GM23248 (cell line): ENCODE results near the gene PCDHGB5. TPM values are rescaled to one million over a fixed set of nuclear protein-coding genes. Genes with fewer than 3 reads are reported as not detected.

Source experiments
- DNase-seq: peaks from one replicate; pipeline ENCODE4 v3.0.0-alpha.2; 2015
- H2AFZ ChIP-seq: fragments of 200-600 bp; sonication (generic); 2 replicates; pipeline ENCODE4 v1.6.1; 2016; ENCODE audit warnings: antibody characterized with exemption
- H3F3A ChIP-seq: fragments of 200-600 bp; sonication (generic); 2 replicates; pipeline ENCODE4 v1.6.1; 2016; ENCODE audit warnings: mild to moderate bottlenecking, antibody characterized with exemption, mixed run types; ENCODE audit not compliant: insufficient read depth
- H3K27ac ChIP-seq: fragments of 200-600 bp; sonication (generic); 2 replicates; pipeline ENCODE4 v1.5.1; 2016; ENCODE audit warnings: mild to moderate bottlenecking
- H3K27me3 ChIP-seq: fragments of 200-600 bp; sonication (generic); replicated peaks from 2 replicates; pipeline ENCODE4 v1.6.1; 2016; ENCODE audit warnings: mild to moderate bottlenecking; ENCODE audit not compliant: insufficient read depth
- H3K36me3 ChIP-seq: fragments of 200-600 bp; sonication (generic); 2 replicates; pipeline ENCODE4 v1.6.1; 2016; ENCODE audit warnings: low read depth, mild to moderate bottlenecking
- H3K4me1 ChIP-seq: fragments of 200-600 bp; sonication (generic); 2 replicates; pipeline ENCODE4 v1.6.1; 2016; ENCODE audit warnings: mild to moderate bottlenecking; ENCODE audit not compliant: insufficient read depth
- H3K4me2 ChIP-seq: fragments of 200-600 bp; sonication (generic); one replicate; pipeline ENCODE4 v1.6.1; 2016; ENCODE audit warnings: mild to moderate bottlenecking; ENCODE audit not compliant: unreplicated experiment
- H3K4me3 ChIP-seq: fragments of 200-600 bp; sonication (generic); 2 replicates; pipeline ENCODE4 v1.5.1; 2016; ENCODE audit warnings: mild to moderate bottlenecking
- H3K79me2 ChIP-seq: fragments of 200-600 bp; sonication (generic); 2 replicates; pipeline ENCODE4 v1.6.1; 2016; ENCODE audit warnings: mild to moderate bottlenecking; ENCODE audit not compliant: insufficient read depth
- H3K9ac ChIP-seq: fragments of 200-600 bp; sonication (generic); 2 replicates; pipeline ENCODE4 v1.6.1; 2016; ENCODE audit warnings: mild to moderate bottlenecking
- H3K9me2 ChIP-seq: fragments of 200-600 bp; sonication (generic); 2 replicates; pipeline ENCODE4 v1.6.1; 2016; ENCODE audit warnings: mixed run types, mild to moderate bottlenecking, moderate library complexity; ENCODE audit not compliant: insufficient read depth
- H3K9me3 ChIP-seq: fragments of 200-600 bp; sonication (generic); one replicate; pipeline ENCODE4 v1.6.1; 2017; ENCODE audit warnings: low read depth
- H4K20me1 ChIP-seq: fragments of 200-600 bp; sonication (generic); 2 replicates; pipeline ENCODE4 v1.6.0; 2016; ENCODE audit not compliant: insufficient read depth
- EZH2 ChIP-seq: fragments of 200-600 bp; sonication (generic); IDR thresholded peaks from 2 replicates; pipeline ENCODE4 v1.6.1; 2018; ENCODE audit warnings: antibody characterized with exemption, mild to moderate bottlenecking; ENCODE audit not compliant: insufficient read depth, poor library complexity, severe bottlenecking
- EZH2phosphoT487 ChIP-seq: fragments of 200-600 bp; sonication (generic); IDR thresholded peaks from 2 replicates; pipeline ENCODE4 v1.6.1; 2018; ENCODE audit warnings: antibody characterized with exemption, moderate library complexity, mild to moderate bottlenecking, low read depth; ENCODE audit not compliant: insufficient read depth
- WGBS, 2 experiments: methylation state at CpG; one replicate each; pipeline ENCODE4 v1.1.6; 2015 to 2017; ENCODE audit warnings: low lambda C conversion rate in 2 of 2, low coverage in 1 of 2; ENCODE audit errors: missing lambda C conversion rate in 2 of 2; 5-methylcytosine and 5-hydroxymethylcytosine counted together
- in situ Hi-C: fragments of 300-500 bp; cut with MboI; formaldehyde crosslinking; loops from 2 replicates; pipeline ENCODE4 v1.15.0; 2020
- polyA plus RNA-seq: library from polyadenylated mRNA; unstranded; fragments of >200 nt; fragmentation: Nextera tagmentation; extraction: Ambion mirVana; gene quantifications from 2 replicates; pipeline ENCODE4 v1.2.1, GENCODE V29; 2016
- total RNA-seq: library from RNA; depleted of rRNA; stranded (reverse); fragments of >200 nt; shearing (Covaris generic); gene quantifications from 2 replicates; pipeline ENCODE4 v1.2.3, GENCODE V29; 2014

Gene PCDHGB5
- total and polyA plus RNA-seq, 2 experiments from 2014 or later: 13.2 to 15.0 TPM

GRCh38 chr5:141360685-141361084 lies 37.1 kb upstream of the PCDHGB5 start:
- Histone ChIP-seq H3K4me2 (no peak overlapping the region), H4K20me1 (no peaks in the 10 kb centered on the region), H3K9me2 (no peaks in the 10 kb centered on the region), H2AFZ (no peak overlapping the region), H3K9ac (no peak overlapping the region), H3K27me3 (no peaks in the 10 kb centered on the region), H3K4me3 (0 out of 2 replicates have a peak overlapping the region, but pooled peaks have one; percentile 40), H3K9me3 (peaks cover 7% of the 10 kb centered on the region), H3K79me2 (peaks cover 6% of the 10 kb centered on the region; the same call in 1 of the 2 replicates), H3K36me3 (no peaks in the 10 kb centered on the region; the same call in 1 of the 2 replicates), H3K4me1 (no peaks in the 10 kb centered on the region), H3F3A (no peaks in the 10 kb centered on the region), H3K27ac (no peak overlapping the region)
- WGBS, 2 experiments: 47% methylated on average over 15 of the region's 15 CpGs
- in situ Hi-C loops: no loop called here
- TF ChIP-seq EZH2 (no peak), EZH2phosphoT487 (no peak)
- DNase-seq: no peak

DNA sequence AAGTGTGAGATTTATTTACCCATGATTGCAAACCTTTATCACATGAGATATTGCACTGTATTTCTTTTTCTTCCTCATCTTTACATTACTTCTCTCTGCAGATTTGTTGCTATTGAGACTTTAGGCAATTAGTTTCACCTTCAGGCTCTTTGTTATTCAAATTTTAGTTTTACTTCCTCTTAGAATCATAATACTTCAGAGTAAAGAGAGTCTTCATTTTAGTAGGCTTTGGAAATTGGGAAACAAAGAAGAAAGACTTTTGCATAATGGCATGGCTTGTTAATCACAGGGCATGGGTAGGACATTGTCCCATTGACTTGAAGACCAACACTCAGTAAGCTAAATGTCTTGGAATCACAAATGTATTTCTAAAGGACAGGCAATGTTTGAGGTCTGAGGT lies 35.0 kb upstream of the PCDHGB5 start:
- H3K27ac ChIP-seq: no peak overlapping the region
- H3K4me1 ChIP-seq: no peaks in the 10 kb centered on the region
- H3K9me2 ChIP-seq: no peaks in the 10 kb centered on the region
- DNase-seq: no peak
- H3K4me2 ChIP-seq: no peak overlapping the region
- H3K9me3 ChIP-seq: peaks cover 7% of the 10 kb centered on the region
- H3K79me2 ChIP-seq: peaks cover 6% of the 10 kb centered on the region; the same call in 1 of the 2 replicates
- H3K27me3 ChIP-seq: no peaks in the 10 kb centered on the region
- no peak overlapping the region for H3K4me3 ChIP-seq
- H4K20me1 ChIP-seq: no peaks in the 10 kb centered on the region
- no peak for TF ChIP-seq EZH2
- TF ChIP-seq EZH2phosphoT487: no peak
- no peak overlapping the region for H3K9ac ChIP-seq
- in situ Hi-C loops: no loop called here
- H3F3A ChIP-seq: no peaks in the 10 kb centered on the region
- H3K36me3 ChIP-seq: no peaks in the 10 kb centered on the region; the same call in 1 of the 2 replicates
- H2AFZ ChIP-seq: no peak overlapping the region

DNA sequence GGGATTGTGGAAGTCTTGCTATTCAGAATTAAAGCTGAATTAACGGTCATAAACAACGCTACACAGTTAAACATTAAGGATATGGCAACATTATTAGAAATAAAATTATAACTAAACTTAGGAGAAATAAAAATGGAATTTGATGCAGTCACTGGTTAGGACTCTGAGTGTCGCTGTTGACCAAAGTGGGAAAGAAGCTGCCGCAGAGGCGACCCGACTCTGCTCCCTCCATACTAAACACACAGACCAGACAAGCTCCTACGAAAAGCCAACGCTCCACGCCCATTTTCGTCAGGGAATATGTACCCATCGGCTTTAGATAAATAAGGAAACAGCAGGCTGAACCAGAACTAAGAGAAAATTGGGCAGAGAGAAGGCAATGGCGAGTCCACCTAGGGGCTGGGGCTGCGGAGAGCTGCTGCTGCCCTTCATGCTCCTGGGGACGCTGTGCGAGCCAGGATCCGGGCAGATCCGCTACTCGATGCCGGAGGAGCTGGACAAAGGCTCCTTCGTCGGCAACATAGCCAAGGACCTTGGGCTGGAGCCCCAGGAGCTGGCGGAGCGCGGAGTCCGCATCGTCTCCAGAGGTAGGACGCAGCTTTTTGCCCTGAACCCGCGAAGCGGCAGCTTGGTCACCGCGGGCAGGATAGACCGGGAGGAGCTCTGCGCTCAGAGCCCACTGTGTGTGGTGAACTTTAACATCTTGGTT lies 33.6 kb upstream of the PCDHGB5 start, which contains the start of gene PCDHGA5:
PCDHGA5 (plus strand) TSS at position 211 of the 709 bp plus-strand sequence; CDS start at position 380, 169 bp downstream.
- H3K36me3 ChIP-seq: no peaks in the 10 kb centered on the region; the same call in 1 of the 2 replicates
- H4K20me1 ChIP-seq: no peaks in the 10 kb centered on the region
- peaks cover 3% of the 10 kb centered on the region for H3K9me3 ChIP-seq
- in situ Hi-C loops: no loop called here
- 22 to 24% methylated on average over 34 of the region's 34 CpGs for WGBS, 2 experiments
- no peaks in the 10 kb centered on the region for H3K27me3 ChIP-seq
- H3K4me2 ChIP-seq: no peak within 1 kb of the TSS
- H3K4me3 ChIP-seq: no peak within 1 kb of the TSS
- H3K4me1 ChIP-seq: no peaks in the 10 kb centered on the region
- no peaks in the 10 kb centered on the region for H3K79me2 ChIP-seq
- H3K9me2 ChIP-seq: no peaks in the 10 kb centered on the region
- no peak within 1 kb of the TSS for H2AFZ ChIP-seq
- no peak within 1 kb of the TSS for H3K27ac ChIP-seq
- no peaks in the 10 kb centered on the region for H3F3A ChIP-seq
- no peak within 1 kb of the TSS for H3K9ac ChIP-seq
- DNase-seq: no peak
- no peak for TF ChIP-seq EZH2phosphoT487
- no peak for TF ChIP-seq EZH2

DNA sequence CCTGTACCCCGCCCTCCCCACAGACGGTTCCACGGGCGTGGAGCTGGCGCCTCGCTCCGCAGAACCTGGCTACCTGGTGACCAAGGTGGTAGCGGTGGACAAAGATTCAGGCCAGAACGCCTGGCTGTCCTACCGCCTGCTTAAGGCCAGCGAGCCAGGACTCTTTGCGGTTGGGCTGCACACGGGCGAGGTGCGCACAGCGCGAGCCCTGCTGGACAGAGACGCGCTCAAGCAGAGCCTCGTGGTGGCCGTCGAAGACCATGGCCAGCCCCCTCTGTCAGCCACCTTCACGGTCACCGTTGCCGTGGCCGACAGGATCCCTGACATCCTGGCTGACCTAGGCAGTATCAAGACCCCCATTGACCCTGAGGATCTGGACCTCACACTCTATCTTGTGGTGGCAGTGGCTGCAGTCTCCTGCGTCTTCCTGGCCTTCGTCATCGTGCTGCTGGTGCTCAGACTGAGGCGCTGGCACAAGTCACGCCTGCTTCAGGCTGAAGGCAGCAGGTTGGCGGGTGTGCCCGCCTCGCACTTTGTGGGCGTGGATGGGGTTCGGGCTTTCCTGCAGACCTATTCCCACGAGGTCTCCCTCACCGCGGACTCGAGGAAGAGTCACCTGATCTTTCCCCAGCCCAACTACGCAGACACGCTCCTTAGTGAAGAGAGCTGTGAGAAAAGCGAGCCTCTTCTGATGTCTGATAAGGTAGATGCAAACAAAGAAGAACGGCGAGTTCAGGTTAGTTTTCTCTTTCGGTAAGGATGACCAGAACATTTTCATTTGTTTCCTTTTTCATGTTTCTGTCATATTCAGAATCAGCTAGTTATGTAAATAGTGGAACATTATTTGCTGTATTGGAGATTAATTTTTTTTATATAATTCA lies 31.5 kb upstream of the PCDHGB5 start:
- no peaks in the 10 kb centered on the region for H3K79me2 ChIP-seq

More for the DNA sequence above, 31.5 kb upstream of the PCDHGB5 start:
- Histone ChIP-seq H3K9me3 (peaks cover 3% of the 10 kb centered on the region), H3K4me3 (no peak overlapping the region), H3K27me3 (no peaks in the 10 kb centered on the region), H2AFZ (no peak overlapping the region), H3K4me1 (no peaks in the 10 kb centered on the region), H4K20me1 (no peaks in the 10 kb centered on the region), H3K27ac (no peak overlapping the region), H3K9ac (no peak overlapping the region), H3K36me3 (no peaks in the 10 kb centered on the region; the same call in 1 of the 2 replicates), H3F3A (no peaks in the 10 kb centered on the region), H3K9me2 (no peaks in the 10 kb centered on the region), H3K4me2 (no peak overlapping the region)
- no peak for TF ChIP-seq EZH2phosphoT487
- TF ChIP-seq EZH2: no peak
- DNase-seq: no peak
- WGBS, 2 experiments: 43 to 49% methylated on average over 37 to 44 of the region's 46 CpGs
- in situ Hi-C loops: no loop called here
